Pulmonary artery endothelial cell (primary cell): ENCODE measurements around the gene ARL6IP4. TPM values are rescaled to one million over a fixed set of nuclear protein-coding genes. Genes with fewer than 3 reads are reported as not detected.

ENCODE experiments used
- DNase-seq: peaks from one replicate; pipeline ENCODE4 v3.0.0-alpha.2; 2011; ENCODE audit warnings: low read depth, low spot score
- total RNA-seq: library from RNA; depleted of rRNA; stranded (reverse); fragments of >200 nt; gene quantifications from 2 replicates; pipeline ENCODE4 v1.2.3, GENCODE V29; 2014

ARL6IP4 gene
- total RNA-seq, 1 donor from 2014 or later = 261 TPM

DNA sequence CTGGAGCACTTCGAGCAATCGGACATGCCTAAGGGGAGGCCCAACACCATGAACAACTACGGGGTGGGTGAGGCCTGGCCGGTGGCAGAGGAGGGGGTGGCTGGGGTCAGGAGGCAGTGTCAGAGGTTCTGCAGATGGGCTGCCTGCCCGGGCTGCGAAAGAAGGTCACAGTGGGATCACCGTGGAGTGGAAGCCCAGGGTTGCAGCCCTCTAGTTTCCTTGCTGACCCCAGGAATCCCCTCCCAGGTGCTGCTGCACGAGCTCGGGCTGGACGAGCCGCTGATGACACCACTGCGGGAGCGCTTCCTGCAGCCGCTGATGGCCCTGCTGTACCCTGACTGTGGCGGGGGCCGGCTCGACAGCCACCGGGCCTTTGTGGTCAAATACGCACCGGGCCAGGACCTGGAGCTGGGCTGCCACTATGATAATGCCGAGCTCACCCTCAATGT lies 1.9 kb upstream of the ARL6IP4 start:
- no peak for DNase-seq

DNA sequence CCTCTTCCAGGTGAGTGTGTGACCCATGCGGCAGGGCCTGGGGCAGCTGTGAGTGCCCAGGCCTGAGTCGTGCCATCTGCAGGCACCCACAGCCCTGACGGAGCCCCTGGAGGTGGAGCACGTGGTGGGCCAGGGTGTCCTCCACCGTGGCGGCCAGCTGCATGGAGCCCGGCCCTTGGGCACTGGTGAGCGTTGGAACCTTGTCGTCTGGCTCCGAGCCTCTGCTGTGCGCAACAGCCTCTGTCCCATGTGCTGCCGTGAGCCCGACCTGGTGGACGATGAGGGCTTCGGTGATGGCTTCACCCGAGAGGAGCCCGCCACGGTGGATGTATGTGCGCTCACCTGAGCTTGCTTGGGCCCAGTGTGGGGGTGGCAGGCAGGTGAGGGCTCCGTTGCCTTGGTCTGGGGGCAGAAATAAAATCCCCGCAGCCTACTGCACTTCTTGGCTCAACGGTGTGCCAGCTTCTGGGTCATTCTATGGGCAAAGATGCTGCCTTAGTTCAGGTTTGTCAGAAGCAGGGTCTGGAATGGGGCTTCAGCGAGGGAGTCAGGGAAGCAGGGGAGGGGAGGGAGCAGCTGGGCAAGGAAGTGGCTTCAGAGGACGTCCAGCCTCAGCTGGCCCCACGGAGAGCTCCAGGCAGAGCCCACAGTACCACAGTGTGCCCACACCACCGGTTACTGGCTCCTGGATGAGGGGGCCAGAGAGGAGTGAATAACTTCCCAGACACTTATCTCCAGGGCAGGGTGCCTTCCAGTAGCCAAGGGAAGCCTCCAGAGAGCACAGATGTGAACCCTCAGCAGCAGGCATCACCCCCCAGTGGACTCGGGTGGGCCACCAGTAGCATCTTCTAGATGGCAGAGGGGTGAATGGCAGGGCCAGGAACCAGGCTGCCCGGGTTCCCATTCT lies 1.2 kb upstream of the ARL6IP4 start:
- DNase-seq = no peak

DNA sequence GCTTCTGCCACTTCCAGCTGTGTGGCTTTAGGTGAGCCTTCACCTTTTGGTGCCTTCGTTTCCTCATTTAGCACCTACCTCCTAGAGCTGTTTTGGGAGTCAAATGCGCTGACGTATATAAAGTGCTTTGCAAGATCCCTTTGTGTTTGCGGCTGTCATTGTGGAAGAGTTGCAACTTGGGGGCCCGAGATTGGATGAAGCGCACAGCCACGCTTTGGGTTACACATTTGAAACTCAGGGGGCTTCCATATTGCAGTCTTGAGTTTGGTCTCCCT lies 636 bp upstream of the ARL6IP4 start:
- DNase-seq = no peak

GRCh38 chr12:122981036-122981471 lies 573 bp downstream of the ARL6IP4 start:
- DNase-seq = no peak

DNA sequence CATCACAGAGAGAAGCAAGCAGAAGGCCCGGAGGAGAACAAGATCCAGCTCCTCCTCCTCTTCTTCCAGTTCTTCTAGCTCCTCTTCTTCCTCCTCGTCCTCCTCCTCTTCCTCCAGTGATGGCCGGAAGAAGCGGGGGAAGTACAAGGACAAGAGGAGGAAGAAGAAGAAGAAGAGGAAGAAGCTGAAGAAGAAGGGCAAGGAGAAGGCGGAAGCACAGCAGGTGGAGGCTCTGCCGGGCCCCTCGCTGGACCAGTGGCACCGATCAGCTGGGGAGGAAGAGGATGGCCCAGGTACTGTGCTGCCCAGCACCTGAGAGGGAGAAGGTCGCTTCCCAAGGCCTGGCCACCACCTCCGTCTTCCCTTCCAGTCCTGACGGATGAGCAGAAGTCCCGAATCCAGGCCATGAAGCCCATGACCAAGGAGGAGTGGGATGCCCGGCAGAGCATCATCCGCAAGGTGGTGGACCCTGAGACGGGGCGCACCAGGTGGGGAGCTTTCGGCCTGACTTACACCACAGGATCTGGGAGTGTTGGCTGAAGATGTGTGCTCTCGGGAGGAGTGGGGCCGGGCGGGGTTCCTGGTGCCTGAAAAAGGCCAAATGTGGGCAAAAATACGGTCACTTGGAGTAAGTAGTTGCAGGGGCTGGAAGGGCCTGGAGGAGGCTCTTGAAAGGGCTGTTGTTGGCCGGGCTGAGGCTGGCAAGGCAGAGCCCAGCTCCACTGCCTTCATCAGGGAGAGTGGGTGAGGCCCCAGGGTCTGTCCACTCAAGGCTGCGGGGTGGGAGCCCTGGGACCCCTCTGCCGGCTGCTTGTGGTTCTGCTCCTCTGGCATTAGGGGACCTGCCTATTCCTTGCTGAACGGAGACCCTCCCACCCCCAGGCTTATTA lies 1.4 kb downstream of the ARL6IP4 start:
- no peak for DNase-seq

GRCh38 chr12:122982477-122982815 lies 2.0 kb downstream of the ARL6IP4 start:
- no peak for DNase-seq

- no peak for DNase-seq
These were observed 2.7 kb downstream of the ARL6IP4 start for GRCh38 chr12:122982963-122983788.

GRCh38 chr12:122983789-122984515 lies 3.5 kb downstream of the ARL6IP4 start:
- no peak for DNase-seq

DNA sequence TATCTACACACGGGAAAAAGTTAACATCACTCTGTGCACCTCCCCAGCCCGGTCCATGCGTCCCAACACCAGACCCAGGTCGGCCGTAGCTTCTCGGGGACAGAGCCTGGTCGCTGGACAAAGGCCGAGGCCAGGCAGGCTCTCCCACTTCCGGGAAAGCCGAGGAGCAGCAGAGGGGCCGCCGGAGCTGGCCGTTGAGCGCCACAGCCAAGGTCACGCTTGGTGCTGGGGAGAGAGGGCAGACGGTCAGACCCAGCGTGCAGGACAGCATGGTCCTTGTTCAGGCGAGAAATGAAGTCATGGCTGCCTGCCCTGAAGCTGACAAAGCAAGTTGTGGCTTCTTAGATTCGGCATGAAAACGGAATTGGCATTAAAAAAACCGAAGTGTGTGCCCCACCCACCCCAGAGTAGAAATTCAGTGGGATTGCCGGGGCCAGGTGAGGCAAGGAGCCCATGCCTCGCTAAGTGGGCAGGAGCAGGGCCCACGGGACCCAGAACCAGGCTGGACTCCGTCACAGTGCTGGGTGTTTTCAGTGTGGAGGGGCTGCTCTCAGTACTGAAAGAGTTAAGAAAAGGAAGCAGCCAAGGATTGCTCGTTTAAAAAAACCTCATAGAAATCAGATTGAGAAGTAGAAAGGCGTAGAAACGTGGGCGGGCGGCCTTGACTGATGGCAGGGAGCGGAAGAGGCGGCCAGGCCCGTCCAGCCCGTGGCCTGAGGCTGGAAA lies 4.3 kb downstream of the ARL6IP4 start:
- no peak for DNase-seq

DNA sequence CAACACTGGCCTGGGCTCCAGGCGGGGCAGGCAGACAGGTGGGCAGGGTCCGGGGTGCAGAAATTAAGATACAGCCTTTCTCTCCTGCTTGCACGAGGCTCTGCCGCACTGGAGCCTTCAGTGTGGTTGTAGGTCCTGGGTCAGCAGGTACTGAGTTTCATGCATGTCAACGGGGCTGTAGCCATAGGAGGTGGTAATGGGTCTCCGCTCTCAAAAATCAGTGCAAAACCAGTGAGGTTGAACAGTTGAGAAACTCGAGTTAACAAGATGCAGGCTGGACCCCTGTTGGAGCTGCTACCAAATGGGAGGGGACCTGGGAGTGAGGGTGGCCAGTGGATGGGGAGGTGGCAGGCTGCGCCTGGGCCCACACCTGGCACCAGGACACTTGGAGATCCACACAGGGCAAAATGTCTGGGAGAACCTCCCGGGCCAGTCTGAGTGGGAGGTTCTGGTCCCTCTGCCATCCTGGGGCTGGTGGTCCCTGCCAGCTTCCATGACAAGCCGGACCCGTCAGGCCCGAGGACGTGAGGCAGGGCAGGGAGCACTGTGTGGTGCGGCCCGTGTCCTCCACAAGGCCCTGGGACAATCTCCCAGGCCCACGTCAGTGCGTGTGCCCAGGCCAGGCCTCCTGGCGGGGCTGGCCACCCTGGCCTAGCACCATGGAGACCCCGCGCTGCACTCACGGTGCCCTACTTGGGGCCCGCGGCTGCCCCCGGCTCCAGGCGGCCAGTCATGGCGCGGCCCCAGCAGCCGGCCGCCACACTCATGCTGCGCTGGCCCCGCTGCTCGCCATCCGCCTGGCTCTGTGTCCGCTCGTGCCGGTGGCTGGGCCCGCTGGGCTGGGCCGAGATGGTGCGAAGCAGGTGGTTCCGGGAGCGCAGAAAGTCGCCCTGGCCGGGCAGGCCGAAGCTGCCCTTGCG lies 5.1 kb downstream of the ARL6IP4 start:
- DNase-seq = no peak

DNA sequence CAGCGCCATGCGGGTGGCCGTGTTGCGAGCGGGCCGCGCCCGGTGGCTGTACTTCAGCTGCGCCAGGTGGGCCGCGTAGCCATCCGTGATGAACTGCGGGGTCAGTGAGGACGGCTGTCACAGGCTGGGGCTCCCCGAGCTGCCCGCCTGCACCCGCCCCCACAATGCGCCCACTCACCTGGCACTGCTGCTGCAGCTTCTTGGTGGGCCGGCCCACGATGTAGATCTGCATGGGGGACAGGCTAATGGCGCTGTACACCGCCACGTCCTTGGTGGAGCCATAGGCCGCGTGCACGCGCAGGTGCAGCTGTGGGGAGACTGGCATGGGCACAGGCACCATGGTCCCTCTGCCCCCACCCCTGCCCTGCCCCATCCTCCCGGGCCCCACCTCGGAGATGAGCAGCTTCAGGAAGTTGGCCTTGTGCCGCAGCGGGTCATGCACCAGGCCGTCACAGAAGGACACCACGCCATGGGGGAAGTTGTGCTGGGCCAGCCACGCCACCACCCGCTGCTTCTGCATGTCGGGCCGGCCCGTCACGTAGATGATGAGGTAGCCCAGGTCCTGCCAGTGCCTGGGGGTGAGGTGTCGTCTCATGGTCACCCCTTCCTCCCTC lies 5.9 kb downstream of the ARL6IP4 start:
- no peak for DNase-seq

GRCh38 chr12:122987086-122987951 lies 6.8 kb downstream of the ARL6IP4 start:
- no peak for DNase-seq

- DNase-seq = no peak
These were observed 7.6 kb downstream of the ARL6IP4 start for GRCh38 chr12:122988036-122988435.

DNA sequence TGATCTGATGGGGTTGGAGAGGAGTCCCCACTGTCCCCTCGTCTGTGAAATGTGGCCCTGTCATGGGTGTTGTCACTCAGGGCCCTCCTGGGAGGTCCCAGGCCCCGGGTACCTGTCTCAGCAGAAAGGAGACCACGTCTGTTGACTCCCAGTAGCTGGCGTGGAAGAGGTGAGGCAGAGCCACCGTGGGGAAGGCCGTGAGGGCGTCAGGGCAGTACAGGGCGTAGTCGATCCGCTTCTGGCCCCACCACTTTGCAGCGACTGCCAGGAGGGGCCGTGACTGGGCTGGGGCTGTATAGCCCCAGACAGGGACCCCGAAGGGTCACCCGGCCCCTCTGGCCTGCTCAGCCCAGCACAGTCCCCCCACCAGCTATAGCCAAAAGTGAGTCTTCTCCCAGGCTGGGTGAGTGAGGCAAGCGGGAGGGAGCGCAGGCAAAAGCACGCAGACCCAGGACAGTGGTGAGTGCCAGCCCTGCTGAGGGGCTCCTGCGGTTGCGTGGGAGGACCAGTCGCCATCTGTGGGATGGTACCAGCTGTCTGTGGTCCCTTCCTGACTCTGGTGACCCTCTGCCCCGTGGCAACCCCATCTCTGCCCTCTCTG lies 8.2 kb downstream of the ARL6IP4 start:
- no peak for DNase-seq

DNA sequence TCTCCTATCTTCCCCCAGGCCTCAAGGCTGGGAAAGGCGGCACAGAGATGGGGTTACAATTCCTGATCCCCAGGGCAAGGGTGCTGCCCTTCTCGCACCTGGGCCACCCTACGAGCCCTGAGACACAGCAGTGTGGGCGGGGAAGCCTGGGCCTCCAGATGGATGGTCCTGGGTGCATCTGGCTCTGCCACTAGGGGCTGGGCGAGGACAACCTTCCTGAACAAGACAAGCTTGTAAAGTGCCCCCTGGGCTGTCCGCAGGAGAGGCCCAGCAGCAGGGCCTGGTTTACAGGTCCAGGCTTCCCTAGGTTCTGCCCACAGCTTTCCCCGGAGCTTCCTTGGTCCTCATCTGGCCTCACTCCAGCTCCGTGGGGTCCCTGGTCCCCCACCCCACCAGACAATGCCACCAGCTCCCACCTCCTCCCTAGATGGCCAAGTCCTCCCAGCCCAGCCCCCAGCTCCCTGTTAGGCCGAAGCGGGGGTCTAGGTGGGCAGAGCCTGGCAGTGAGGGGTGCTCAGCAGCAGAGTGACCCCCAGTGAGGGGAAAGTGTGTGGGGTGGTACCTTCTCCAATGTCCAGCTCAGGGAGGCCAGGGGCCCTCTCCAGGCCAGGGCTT lies 8.9 kb downstream of the ARL6IP4 start:
- DNase-seq = no peak

DNA sequence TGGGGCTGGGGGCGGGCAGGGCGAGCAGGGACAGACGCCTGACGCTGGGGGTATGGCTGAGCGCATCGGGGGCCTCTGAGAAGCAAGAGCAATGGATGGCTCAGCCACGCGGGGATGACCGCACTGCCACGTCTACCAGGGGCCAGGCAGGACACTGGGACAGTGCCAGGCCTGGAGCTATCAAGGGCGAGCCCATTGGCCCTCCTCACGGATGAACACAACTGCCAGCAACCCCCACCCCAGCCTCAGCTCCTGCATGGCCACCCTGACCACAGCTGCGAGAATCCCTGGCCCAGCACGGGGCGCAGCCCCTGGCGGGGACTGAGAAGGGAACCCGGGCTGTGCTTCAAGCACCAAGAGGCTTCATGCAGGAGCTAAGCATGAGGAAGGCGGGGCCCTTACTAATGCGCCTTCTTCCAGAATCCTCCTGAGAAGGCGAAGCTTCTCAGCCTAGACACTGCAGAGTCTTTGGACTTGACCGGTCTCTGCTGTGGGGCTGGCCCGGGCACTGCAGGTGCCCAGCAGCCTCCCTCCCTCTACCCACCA lies 9.5 kb downstream of the ARL6IP4 start:
- no peak for DNase-seq

DNA sequence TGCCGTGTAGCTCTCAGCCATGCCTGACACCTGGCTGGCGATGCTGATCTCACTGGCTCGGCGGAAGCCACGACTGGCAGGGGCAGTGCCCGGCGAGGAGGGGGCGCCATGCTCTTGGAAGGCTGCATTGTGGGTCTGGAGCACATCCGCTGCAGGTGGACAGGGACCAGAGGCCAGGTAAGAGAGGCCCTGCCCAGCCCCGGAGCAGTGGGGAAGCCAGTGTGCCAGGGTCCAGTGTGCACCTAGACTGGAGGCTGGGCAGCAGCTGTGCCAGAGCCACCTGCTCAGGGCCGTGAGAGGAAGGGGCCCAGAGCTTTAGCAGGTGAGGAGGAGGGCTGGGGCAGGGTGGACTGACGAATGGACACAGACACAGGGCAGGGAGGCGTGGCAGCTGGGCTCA lies 10.1 kb downstream of the ARL6IP4 start:
- DNase-seq = no peak
